ENCODE results near the gene CSTB. TPM values are rescaled to one million over a fixed set of nuclear protein-coding genes. Genes with fewer than 3 reads are reported as not detected.

CSTB gene
- total and polyA plus RNA-seq, 2 of the 8 experiments (the other 6 are each of a cell fraction or from before 2014, with no cell fraction given) = 53.8 to 64.1 TPM

DNA sequence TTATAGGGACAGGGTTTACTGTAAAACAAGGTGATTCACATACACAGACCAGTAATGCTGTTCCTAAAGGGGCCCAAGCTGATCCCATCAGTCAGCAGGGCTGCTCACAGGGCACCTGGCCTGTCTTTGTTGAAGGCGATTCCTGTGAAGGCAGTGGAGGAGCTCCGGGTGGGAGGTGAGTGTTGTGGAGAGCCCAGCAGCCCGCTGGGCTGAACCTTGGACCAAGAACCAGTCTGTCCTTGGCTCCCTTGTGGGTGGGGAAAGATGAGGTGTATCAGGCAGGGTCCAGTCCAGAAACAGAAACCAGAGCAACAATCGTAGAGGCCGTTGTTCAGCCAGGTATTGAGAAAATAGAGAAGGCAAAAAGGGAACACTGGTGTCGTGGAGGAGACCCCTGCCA, 44.6 kb downstream of the CSTB start:
- H3K4me2 ChIP-seq (ENCODE audit: insufficient read depth in 1 of 2, low read depth in 2 of 2, low read length in 2 of 2) = no peak overlapping the region
- WGBS, 2 experiments (ENCODE audit: extremely low coverage in 1 of 2, insufficient coverage in 1 of 2, insufficient read length in 1 of 2, insufficient replicate concordance in 2 of 2, low coverage in 1 of 2, low lambda C conversion rate in 2 of 2, missing lambda C conversion rate in 1 of 2) = 81% methylated on average over 6 of the region's 6 CpGs; no CpG with 5 or more reads in 1 of the 2 experiments
- DNase-seq (ENCODE audit: low read depth in 1 of 2, low spot score in 2 of 2) (no peak), FAIRE-seq (no peak)
- H2AFZ ChIP-seq (ENCODE audit: low read length) = no peak overlapping the region
- H3K4ac ChIP-seq (replicated peaks; ENCODE audit: insufficient read length, low read depth, low read length) = no peak overlapping the region
- no peak overlapping the region for H2AK5ac ChIP-seq (ENCODE audit: low read depth, low read length)
- H2BK20ac ChIP-seq (ENCODE audit: low read length) = no peak overlapping the region
- no peak overlapping the region for H3K14ac ChIP-seq (ENCODE audit: insufficient read length)
- H4K91ac ChIP-seq (replicated peaks; ENCODE audit: insufficient read length, low read length) = no peak overlapping the region
- H3K23ac ChIP-seq (ENCODE audit: insufficient read length) = no peak overlapping the region
- no peak overlapping the region for H3K4me3 ChIP-seq (ENCODE audit: extremely low read depth in 1 of 4, insufficient read depth in 2 of 4, low read depth in 3 of 4, low read length in 4 of 4)
- no peak overlapping the region for H3K56ac ChIP-seq (replicated peaks; ENCODE audit: insufficient read length, low read depth, low read length)
- no peak overlapping the region for H3K27ac ChIP-seq (ENCODE audit: low read depth, low read length)
- no peak overlapping the region for H4K5ac ChIP-seq (ENCODE audit: insufficient read length, low read depth, low read length)
- H2BK5ac ChIP-seq (ENCODE audit: low read depth, low read length) = no peak overlapping the region; the same call in 1 of the 2 replicates
- no peaks in the 10 kb centered on the region for H3K27me3 ChIP-seq (replicated peaks in 1 of 4; ENCODE audit: control insufficient read depth in 3 of 4, extremely low read depth in 1 of 4, insufficient read depth in 3 of 4, low read length in 3 of 4)
- no peaks in the 10 kb centered on the region for H3K9me3 ChIP-seq (ENCODE audit: insufficient read depth in 2 of 2, low read depth in 1 of 2, low read length in 1 of 2)
- no peak overlapping the region for H2BK120ac ChIP-seq (replicated peaks; ENCODE audit: low read depth, low read length)
- H4K20me1 ChIP-seq (replicated peaks in 1 of 2; ENCODE audit: control insufficient read depth in 1 of 2, insufficient read depth in 2 of 2, low read length in 2 of 2) = peaks cover 4 to 19% of the 10 kb centered on the region in 2 experiments
- ChIA-PET CTCF (ENCODE audit: partially characterized antibody) (interaction anchor here (1.0 kb wide), 1 partner anchor 11 kb away, joined by 6 read pairs; no protein-coding TSS in a partner anchor), POLR2A (ENCODE audit: partially characterized antibody) (interaction anchor here (1.4 to 6.8 kb wide), 2 partner anchors 11 to 68 kb away, joined by 3 to 41 read pairs; partner anchors contain the start of gene PDXK)
- no peaks in the 10 kb centered on the region for H3K36me3 ChIP-seq (ENCODE audit: control insufficient read depth in 2 of 4, insufficient read depth in 4 of 4, low read length in 3 of 4)
- H2BK15ac ChIP-seq (ENCODE audit: low read length) = no peak overlapping the region
- H2BK12ac ChIP-seq (ENCODE audit: low read depth, low read length) = no peak overlapping the region
- peaks cover 0 to 21% (median 11%) of the 10 kb centered on the region in 4 experiments; a peak in 6 of 7 replicates for H3K4me1 ChIP-seq (replicated peaks in 1 of 4; ENCODE audit: control insufficient read depth in 3 of 4, insufficient read depth in 4 of 4, low read length in 3 of 4)
- H3K23me2 ChIP-seq (ENCODE audit: low read depth, low read length) = peaks cover 9% of the 10 kb centered on the region; the same call in 1 of the 2 replicates
- H3K79me2 ChIP-seq (ENCODE audit: control insufficient read depth in 1 of 2, insufficient read depth in 2 of 2, low read length in 2 of 2) = peaks cover 0 to 46% of the 10 kb centered on the region in 2 experiments; a peak in 3 of 4 replicates
- H3K79me1 ChIP-seq (ENCODE audit: low read depth, low read length) = peaks cover 6% of the 10 kb centered on the region; the same call in 1 of the 2 replicates
- H4K8ac ChIP-seq (ENCODE audit: extremely low read depth, insufficient read depth, low read length) = no peak overlapping the region
- no peak overlapping the region for H3K18ac ChIP-seq (ENCODE audit: extremely low read depth, low read length)
- H3K9ac ChIP-seq (replicated peaks in 1 of 4; ENCODE audit: extremely low read depth in 1 of 4, low read depth in 3 of 4, low read length in 3 of 4) = no peak overlapping the region
- no peak for TF ChIP-seq POU5F1 (IDR thresholded peaks at IDR 0.05; ENCODE audit: low read depth, low read length)
- TF ChIP-seq SIX5 (IDR thresholded peaks at IDR 0.05; ENCODE audit: low read depth, low read length) = no peak
- TF ChIP-seq EZH2 (IDR thresholded peaks at IDR 0.05; ENCODE audit: low read depth, low read length, severe bottlenecking) = no peak
- no peak for TF ChIP-seq SIRT6 (IDR thresholded peaks at IDR 0.05; ENCODE audit: low read length)
- TF ChIP-seq, protein P1, sequence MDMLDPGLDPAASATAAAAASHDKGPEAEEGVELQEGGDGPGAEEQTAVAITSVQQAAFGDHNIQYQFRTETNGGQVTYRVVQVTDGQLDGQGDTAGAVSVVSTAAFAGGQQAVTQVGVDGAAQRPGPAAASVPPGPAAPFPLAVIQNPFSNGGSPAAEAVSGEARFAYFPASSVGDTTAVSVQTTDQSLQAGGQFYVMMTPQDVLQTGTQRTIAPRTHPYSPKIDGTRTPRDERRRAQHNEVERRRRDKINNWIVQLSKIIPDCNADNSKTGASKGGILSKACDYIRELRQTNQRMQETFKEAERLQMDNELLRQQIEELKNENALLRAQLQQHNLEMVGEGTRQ (IDR thresholded peaks at IDR 0.05; ENCODE audit: low read length) = no peak
- TF ChIP-seq CEBPB (IDR thresholded peaks at IDR 0.05; ENCODE audit: low read depth, low read length) = no peak
- TF ChIP-seq BACH1 (IDR thresholded peaks at IDR 0.05; ENCODE audit: low read length) = no peak
- no peak for TF ChIP-seq HDAC6 (IDR thresholded peaks at IDR 0.05; ENCODE audit: low read depth, low read length)
- no peak for TF ChIP-seq CHD1 (IDR thresholded peaks at IDR 0.05; ENCODE audit: low read depth, low read length)
- TF ChIP-seq ASH2L (IDR thresholded peaks at IDR 0.05; ENCODE audit: low read length) = no peak
- no peak for TF ChIP-seq SRF (IDR thresholded peaks at IDR 0.05; ENCODE audit: low read depth, low read length)
- TF ChIP-seq SUZ12 (IDR thresholded peaks at IDR 0.05; ENCODE audit: low read length) = no peak
- no peak for TF ChIP-seq EGR1 (IDR thresholded peaks at IDR 0.05; ENCODE audit: borderline replicate concordance, low read depth, low read length)
- no peak for TF ChIP-seq SP2 (IDR thresholded peaks at IDR 0.05; ENCODE audit: low read length)
- no peak for TF ChIP-seq CHD2 (IDR thresholded peaks at IDR 0.05; ENCODE audit: low read length)
